Neural cell (in vitro differentiated cells): ENCODE measurements around the gene STAT3. TPM values are rescaled to one million over a fixed set of nuclear protein-coding genes. Genes with fewer than 3 reads are reported as not detected.
"Not testable (repeated sequence)": the region's sequence is repeated elsewhere in the genome, so short reads cannot be mapped to it uniquely, and the experiment has no call there.

ENCODE experiments used
- H2AFZ ChIP-seq: fragments of 200-600, 300-800 bp; sonication (generic), shearing (Covaris generic); 2 replicates; pipeline ENCODE4 v1.6.0; 2014; ENCODE audit warnings: low read depth, mild to moderate bottlenecking, antibody characterized with exemption, low read length, moderate library complexity
- H3F3A ChIP-seq: fragments of 200-600 bp; shearing (Covaris generic); 2 replicates; pipeline ENCODE4 v1.6.1; 2016; ENCODE audit warnings: mild to moderate bottlenecking, moderate library complexity, mixed read lengths, antibody characterized with exemption, low read length; ENCODE audit not compliant: insufficient read depth, poor library complexity, severe bottlenecking
- H3K27ac ChIP-seq: fragments of 200-600, 300-800 bp; sonication (generic), shearing (Covaris generic); 2 replicates; pipeline ENCODE4 v1.5.1; 2014; ENCODE audit warnings: mild to moderate bottlenecking, low read length, moderate library complexity
- H3K27me3 ChIP-seq: fragments of 300-800, 200-600 bp; sonication (generic), shearing (Covaris generic); 2 replicates; pipeline ENCODE4 v1.6.0; 2014; ENCODE audit warnings: mild to moderate bottlenecking, low read depth, low read length, moderate library complexity; ENCODE audit not compliant: insufficient read depth
- H3K36me3 ChIP-seq: fragments of 300-800, 200-600 bp; sonication (generic), shearing (Covaris generic); 2 replicates; pipeline ENCODE4 v1.5.1; 2014; ENCODE audit warnings: mild to moderate bottlenecking, antibody characterized with exemption, low read length, moderate library complexity; ENCODE audit not compliant: insufficient read depth
- H3K4me2 ChIP-seq: fragments of 300-800, 200-600 bp; sonication (generic), shearing (Covaris generic); 2 replicates; pipeline ENCODE4 v1.6.0; 2014; ENCODE audit warnings: mild to moderate bottlenecking, low read length
- H3K4me3 ChIP-seq: fragments of 300-800, 200-600 bp; sonication (generic), shearing (Covaris generic); 2 replicates; pipeline ENCODE4 v1.5.1; 2014; ENCODE audit warnings: mild to moderate bottlenecking, low read length, moderate library complexity
- H3K79me2 ChIP-seq: fragments of 200-600 bp; shearing (Covaris generic); replicated peaks from 2 replicates; pipeline ENCODE4 v1.6.0; 2014; ENCODE audit warnings: mild to moderate bottlenecking, low read length, moderate library complexity; ENCODE audit not compliant: insufficient read depth
- H3K9ac ChIP-seq: fragments of 300-800, 200-600 bp; sonication (generic), shearing (Covaris generic); 2 replicates; pipeline ENCODE4 v1.6.1; 2016; ENCODE audit warnings: mild to moderate bottlenecking, low read length, mixed read lengths
- H3K9me2 ChIP-seq: fragments of 200-600 bp; shearing (Covaris generic); 2 replicates; pipeline ENCODE4 v1.6.1; 2016; ENCODE audit warnings: mild to moderate bottlenecking, low read length, mixed read lengths; ENCODE audit not compliant: insufficient read depth
- H3K9me3 ChIP-seq: fragments of 200-600, 300-800 bp; sonication (generic), shearing (Covaris generic); 2 replicates; pipeline ENCODE4 v1.6.1; 2016; ENCODE audit warnings: mild to moderate bottlenecking, mixed run types, low read length, moderate library complexity, mixed read lengths
- H4K20me1 ChIP-seq: fragments of 200-600 bp; shearing (Covaris generic); 2 replicates; pipeline ENCODE4 v1.6.1; 2016; ENCODE audit warnings: mild to moderate bottlenecking, mixed run types; ENCODE audit not compliant: insufficient read depth
- CTCF ChIP-seq: fragments of 450-650 bp; IDR thresholded peaks from 2 replicates; pipeline ENCODE4 v1.5.1; 2014; ENCODE audit warnings: antibody characterized with exemption, mild to moderate bottlenecking, moderate library complexity; ENCODE audit not compliant: poor library complexity, severe bottlenecking
- EP300 ChIP-seq: fragments of 450-650 bp; conservative IDR thresholded peaks from 2 replicates; pipeline ENCODE4 v1.6.1; 2014; ENCODE audit warnings: antibody characterized with exemption, mild to moderate bottlenecking, moderate library complexity; ENCODE audit not compliant: poor library complexity, severe bottlenecking
- EZH2 ChIP-seq: fragments of 200-600, 300-800 bp; shearing (Covaris generic), sonication (generic); IDR thresholded peaks from 2 replicates; pipeline ENCODE4 v1.6.1; 2014; ENCODE audit warnings: antibody characterized with exemption, low read length, borderline replicate concordance, mild to moderate bottlenecking; ENCODE audit not compliant: insufficient read depth, poor library complexity, severe bottlenecking
- MXI1 ChIP-seq: fragments of 450-650 bp; conservative IDR thresholded peaks from 2 replicates; pipeline ENCODE4 v1.6.1; 2014; ENCODE audit warnings: antibody characterized with exemption, mild to moderate bottlenecking; ENCODE audit not compliant: poor library complexity, severe bottlenecking
- POLR2AphosphoS5 ChIP-seq: IDR thresholded peaks from 2 replicates; pipeline ENCODE4 v1.6.1; 2012
- RAD21 ChIP-seq: fragments of 450-650 bp; conservative IDR thresholded peaks from 2 replicates; pipeline ENCODE4 v1.6.1; 2014; ENCODE audit warnings: antibody characterized with exemption, mild to moderate bottlenecking, moderate library complexity
- REST ChIP-seq: IDR thresholded peaks from 2 replicates; pipeline ENCODE4 v1.6.1; 2012; ENCODE audit warnings: borderline replicate concordance
- SMC3 ChIP-seq: fragments of 450-650 bp; conservative IDR thresholded peaks from 2 replicates; pipeline ENCODE4 v1.6.1; 2014; ENCODE audit warnings: antibody characterized with exemption, mild to moderate bottlenecking, moderate library complexity; ENCODE audit not compliant: poor library complexity
- TAF1 ChIP-seq: IDR thresholded peaks from 2 replicates; pipeline ENCODE4 v1.6.1; 2012; ENCODE audit warnings: low read depth
- polyA plus RNA-seq: library from polyadenylated mRNA; depleted of rRNA; stranded (reverse); fragments of >200 nt; gene quantifications from 2 replicates; pipeline ENCODE4 v1.2.3, GENCODE V29; 2014

STAT3 gene
- polyA plus RNA-seq, 1 donor from 2014 or later: 24.2 TPM

- TF ChIP-seq SMC3 (no peak), EZH2 (no peak), REST (no peak), RAD21 (no peak), POLR2AphosphoS5 (no peak), CTCF (no peak), EP300 (no peak), MXI1 (no peak), TAF1 (no peak)
- H3K79me2 ChIP-seq: peaks cover 61% of the 10 kb centered on the region
- H3K27me3 ChIP-seq: no peaks in the 10 kb centered on the region
- H3K4me2 ChIP-seq: no peak overlapping the region
- no peaks in the 10 kb centered on the region for H3K9me3 ChIP-seq
- no peaks in the 10 kb centered on the region for H3K9me2 ChIP-seq
- H3K4me3 ChIP-seq: no peak overlapping the region
- H3K36me3 ChIP-seq: no peaks in the 10 kb centered on the region
- H2AFZ ChIP-seq: no peak overlapping the region
- H3F3A ChIP-seq: no peaks in the 10 kb centered on the region
- H3K27ac ChIP-seq: no peak overlapping the region
- peaks cover 5% of the 10 kb centered on the region for H4K20me1 ChIP-seq
- no peak overlapping the region for H3K9ac ChIP-seq
Observed at GRCh38 chr17:42266918-42267766, 121.1 kb downstream of the STAT3 start.

- Histone ChIP-seq H3K27me3 (no peaks in the 10 kb centered on the region), H3F3A (no peaks in the 10 kb centered on the region), H3K9me3 (no peaks in the 10 kb centered on the region), H3K4me2 (no peak overlapping the region), H2AFZ (no peak overlapping the region), H3K9me2 (no peaks in the 10 kb centered on the region), H3K36me3 (no peaks in the 10 kb centered on the region), H3K79me2 (peaks cover 58% of the 10 kb centered on the region), H3K9ac (no peak overlapping the region), H4K20me1 (peaks cover 5% of the 10 kb centered on the region), H3K27ac (no peak overlapping the region), H3K4me3 (no peak overlapping the region)
- TF ChIP-seq RAD21 (no peak), CTCF (no peak), EP300 (no peak), TAF1 (no peak), SMC3 (no peak), POLR2AphosphoS5 (no peak)
Observed at GRCh38 chr17:42266462-42266861, 121.8 kb downstream of the STAT3 start.

GRCh38 chr17:42264366-42264765 lies 123.9 kb downstream of the STAT3 start:
- not testable (repeated sequence) for H3K27ac ChIP-seq, H3K4me2 ChIP-seq, H3K9ac ChIP-seq, H3K4me3 ChIP-seq, H3K36me3 ChIP-seq, H3K9me3 ChIP-seq, H3F3A ChIP-seq, H3K9me2 ChIP-seq, H4K20me1 ChIP-seq, H2AFZ ChIP-seq, H3K27me3 ChIP-seq
- peaks cover 47% of the 10 kb centered on the region for H3K79me2 ChIP-seq
